GM10847 (cell line): Measurements from ENCODE around the gene CCDC6.

Source experiments
- POLR2A ChIP-seq: IDR thresholded peaks from 2 replicates; pipeline ENCODE4 v1.6.1; 2011; ENCODE audit not compliant: insufficient read length; ENCODE audit errors: extremely low read depth

Gene CCDC6

GRCh38 chr10:59809644-59809974 lies 96.7 kb downstream of the CCDC6 start:
- no peak for TF ChIP-seq POLR2A

- no peak for TF ChIP-seq POLR2A
Measured at GRCh38 chr10:59808896-59809643, 97.3 kb downstream of the CCDC6 start.

DNA sequence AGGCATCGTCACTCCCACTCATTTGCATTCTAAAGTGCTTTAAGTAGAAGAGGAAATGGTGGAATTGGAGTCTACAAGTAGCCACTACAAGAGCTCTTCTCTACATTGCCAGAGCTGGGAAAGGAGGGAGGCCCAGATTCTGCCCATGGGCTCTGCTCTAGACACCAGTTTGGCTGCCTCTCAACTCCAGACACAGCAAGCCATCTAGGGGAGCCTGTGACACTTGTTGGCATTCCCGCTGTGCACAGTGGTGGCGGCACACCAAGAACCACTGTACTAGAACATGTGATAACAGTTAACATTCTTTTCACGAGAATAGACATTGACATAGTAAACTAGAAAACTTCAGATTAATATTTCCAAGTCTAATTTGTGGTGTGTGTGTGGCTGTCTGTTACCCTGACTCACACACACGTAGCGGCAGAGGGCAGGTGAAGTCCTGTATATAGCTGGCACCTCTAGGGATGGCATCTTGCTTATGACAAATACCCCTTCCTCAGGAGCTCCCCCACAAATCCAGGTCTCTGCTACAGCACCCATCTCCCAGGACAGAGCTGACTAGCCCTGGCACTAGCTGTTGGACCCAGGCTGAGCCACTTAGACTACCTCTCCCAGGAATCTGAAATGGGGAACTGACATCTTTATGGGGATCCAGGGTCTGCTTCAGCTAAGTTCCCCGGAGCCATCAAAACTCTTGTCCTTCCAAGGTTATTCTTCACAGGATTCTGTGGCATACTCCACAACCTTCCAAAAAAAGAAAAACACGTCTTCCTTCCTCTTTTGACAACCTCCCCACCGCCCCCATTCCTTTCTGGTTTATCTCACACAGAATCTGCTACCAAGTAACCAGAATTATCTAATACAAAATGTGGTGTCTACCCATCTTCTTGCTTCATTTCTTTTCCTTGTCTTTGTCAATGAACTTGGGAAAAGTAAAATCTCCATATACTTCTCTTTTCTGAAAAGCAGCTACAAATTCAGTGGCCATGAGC lies 98.4 kb downstream of the CCDC6 start:
- no peak for TF ChIP-seq POLR2A

GRCh38 chr10:59805014-59805413 lies 101.3 kb downstream of the CCDC6 start:
- TF ChIP-seq POLR2A: no peak

GRCh38 chr10:59804220-59804619 lies 102.1 kb downstream of the CCDC6 start:
- TF ChIP-seq POLR2A: no peak

DNA sequence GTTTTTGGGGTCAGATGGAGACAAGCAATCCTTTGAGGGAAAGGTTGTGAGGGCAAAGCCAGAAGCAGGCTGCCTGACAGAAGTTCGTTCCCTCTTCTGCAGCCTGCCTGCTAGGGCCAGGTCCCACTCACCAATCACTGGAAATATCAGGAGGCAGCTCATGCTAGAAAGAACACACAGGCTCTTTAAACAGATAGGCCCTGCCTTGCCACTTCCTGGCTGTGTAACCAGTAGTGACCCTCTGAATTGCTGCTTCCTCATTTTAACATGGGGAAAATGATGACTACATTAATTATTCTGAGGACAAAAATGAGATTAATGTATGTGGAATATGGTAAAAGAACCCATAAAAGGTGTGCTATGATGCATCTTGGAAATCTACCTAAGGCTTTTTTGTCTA lies 102.6 kb downstream of the CCDC6 start:
- no peak for TF ChIP-seq POLR2A

- no peak for TF ChIP-seq POLR2A
Measured at GRCh38 chr10:59801171-59801570, 105.2 kb downstream of the CCDC6 start.

DNA sequence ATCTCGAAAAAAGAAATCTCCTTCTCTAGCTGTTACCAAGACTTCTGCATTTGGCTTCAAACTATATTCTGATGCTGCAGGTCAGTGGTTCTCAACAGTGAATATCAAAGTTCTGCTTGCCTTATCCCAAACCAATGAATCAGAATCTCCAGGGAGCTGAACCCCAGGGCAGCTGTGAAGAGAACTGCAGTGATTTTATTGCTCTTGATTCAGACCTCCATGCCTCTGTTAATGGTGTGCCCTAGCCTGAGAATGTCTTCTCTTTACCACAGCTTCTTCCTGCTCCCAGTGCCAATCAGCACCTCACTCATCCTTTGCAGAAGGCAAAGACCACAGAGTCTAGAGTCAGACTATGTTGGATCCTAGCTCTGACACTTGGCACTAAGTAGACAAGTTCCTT lies 106.9 kb downstream of the CCDC6 start:
- TF ChIP-seq POLR2A: no peak

- TF ChIP-seq POLR2A: no peak
Measured at GRCh38 chr10:59793919-59794318, 112.4 kb downstream of the CCDC6 start.

DNA sequence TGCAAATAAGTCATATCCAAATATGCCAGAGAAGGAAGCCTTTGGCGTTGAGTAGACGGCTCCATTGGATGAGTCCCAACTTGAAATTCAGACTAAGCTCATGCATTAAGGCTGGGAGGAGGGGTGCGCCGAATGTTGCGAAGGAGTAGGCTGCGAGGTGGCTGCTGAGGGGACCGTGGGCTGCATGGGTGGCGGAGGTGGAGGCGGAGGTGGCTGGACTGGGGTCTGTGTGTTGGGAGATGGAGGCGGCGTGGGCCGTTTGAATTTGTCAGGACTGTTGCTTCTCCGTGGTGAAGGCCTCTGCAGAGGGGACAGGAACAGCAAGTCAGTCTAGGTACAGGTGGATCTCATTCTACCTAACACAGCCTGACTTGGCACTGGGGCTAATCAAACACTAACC lies 113.5 kb downstream of the CCDC6 start:
- TF ChIP-seq POLR2A: no peak

DNA sequence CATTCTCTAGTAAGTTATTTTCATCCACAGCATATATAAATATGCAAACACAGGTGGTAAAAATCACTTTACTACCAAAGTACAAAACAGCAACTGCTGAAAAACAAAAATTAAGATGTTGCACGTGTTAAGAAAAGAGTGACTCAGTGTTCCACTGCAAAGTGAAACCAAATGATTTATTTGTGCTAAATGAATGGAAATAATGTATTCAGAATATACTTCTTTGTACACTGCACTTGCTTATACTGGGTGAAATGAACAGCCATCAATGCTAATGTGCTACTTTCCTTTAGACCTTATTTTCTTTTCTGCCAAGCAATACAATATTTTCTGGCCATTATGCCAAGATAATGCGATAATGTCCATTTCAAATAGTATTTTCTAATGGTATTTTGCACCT lies 114.8 kb downstream of the CCDC6 start:
- TF ChIP-seq POLR2A: no peak

DNA sequence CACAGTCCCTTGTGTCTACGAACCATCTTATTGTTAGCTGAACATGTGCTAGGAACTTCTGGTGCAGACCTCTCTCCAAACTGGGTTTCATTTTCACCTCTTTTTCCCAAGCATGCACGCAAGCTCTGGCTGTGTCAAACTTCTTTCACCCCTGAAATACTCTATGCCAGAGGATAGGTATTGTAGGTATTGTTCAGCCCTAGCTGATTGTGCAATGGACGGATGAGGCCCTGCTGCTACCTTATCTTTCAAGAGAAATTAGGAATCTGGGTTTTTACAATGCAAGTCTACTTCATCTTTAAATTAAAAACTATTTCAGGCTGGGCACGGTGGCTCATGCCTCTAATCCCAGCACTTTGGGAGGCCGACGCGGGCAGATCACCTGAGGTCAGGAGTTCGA lies 124.8 kb downstream of the CCDC6 start:
- TF ChIP-seq POLR2A: no peak

GRCh38 chr10:59779756-59780533 lies 126.4 kb downstream of the CCDC6 start:
- no peak for TF ChIP-seq POLR2A

GRCh38 chr10:59774451-59774850 lies 131.9 kb downstream of the CCDC6 start:
- TF ChIP-seq POLR2A: no peak

DNA sequence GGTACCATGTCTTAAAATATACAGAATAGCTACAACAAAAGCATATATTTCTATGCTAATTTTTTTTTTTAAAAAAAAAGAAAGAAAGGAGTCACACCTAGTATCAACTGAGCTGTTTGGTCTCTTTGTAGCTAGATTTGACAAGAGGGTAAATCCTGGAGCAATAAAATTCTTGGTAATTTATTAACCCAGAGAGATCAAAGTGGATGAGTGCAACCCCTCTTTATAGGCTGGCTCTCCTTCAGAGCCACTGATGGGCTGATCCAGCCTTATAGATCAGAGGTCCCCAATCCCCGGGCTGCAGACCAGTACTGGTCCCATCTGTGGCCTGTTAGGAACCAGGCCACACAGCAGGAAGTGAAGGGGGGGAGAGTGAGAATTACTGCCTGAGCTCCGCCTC lies 133.3 kb downstream of the CCDC6 start:
- TF ChIP-seq POLR2A: no peak
